Activated CD8-positive, alpha-beta memory T cell treated with anti-CD3 and anti-CD28 coated beads, Interleukin-2, amount 50 U/mL, for 1 hour (primary cell): ENCODE measurements around the gene P3R3URF.
"Not testable (repeated sequence)": the region's sequence is repeated elsewhere in the genome, so short reads cannot be mapped to it uniquely, and the experiment has no call there.

ENCODE experiments used
- DNase-seq: peaks from one replicate; pipeline ENCODE4 v3.0.0-alpha.2; 2020; ENCODE audit errors: extremely low read depth

P3R3URF gene

GRCh38 chr1:46176211-46176865 is at the start of gene P3R3URF:
Gene P3R3URF (minus strand): TSS chr1:46176488. CDS start chr1:46176471, 17 bp downstream.
- no peak for DNase-seq

- no peak for DNase-seq
Observed at GRCh38 chr1:46224966-46225365, 48.7 kb upstream of the P3R3URF start.

GRCh38 chr1:46223472-46223943 is 47.2 kb upstream of the P3R3URF start:
- peak; percentile 26 for DNase-seq

- not testable (repeated sequence) for DNase-seq
Observed at GRCh38 chr1:46223055-46223454, 46.8 kb upstream of the P3R3URF start.

GRCh38 chr1:46221749-46222148 is 45.5 kb upstream of the P3R3URF start:
- no peak for DNase-seq

- DNase-seq, result no peak
Observed at GRCh38 chr1:46220808-46221207, 44.5 kb upstream of the P3R3URF start.

GRCh38 chr1:46219551-46220520 is 43.5 kb upstream of the P3R3URF start:
- DNase-seq, result no peak

- DNase-seq, result no peak
Observed at GRCh38 chr1:46218443-46218842, 42.2 kb upstream of the P3R3URF start.

GRCh38 chr1:46215504-46215903 is 39.2 kb upstream of the P3R3URF start:
- no peak for DNase-seq

- no peak for DNase-seq
Observed at GRCh38 chr1:46211051-46211450, 34.8 kb upstream of the P3R3URF start.

GRCh38 chr1:46210561-46210960 is 34.3 kb upstream of the P3R3URF start:
- DNase-seq, result no peak

- DNase-seq, result no peak
Observed at GRCh38 chr1:46206399-46206798, 30.1 kb upstream of the P3R3URF start.

- no peak for DNase-seq
Observed at GRCh38 chr1:46205791-46206190, 29.5 kb upstream of the P3R3URF start.

- DNase-seq, result no peak
Observed at GRCh38 chr1:46205141-46205540, 28.9 kb upstream of the P3R3URF start.

GRCh38 chr1:46204406-46204742 is 28.1 kb upstream of the P3R3URF start:
- no peak for DNase-seq

GRCh38 chr1:46203738-46204405 is 27.6 kb upstream of the P3R3URF start:
- no peak for DNase-seq

GRCh38 chr1:46199233-46199749 is 23.0 kb upstream of the P3R3URF start:
- no peak for DNase-seq

- no peak for DNase-seq
Observed at GRCh38 chr1:46197964-46198811, 21.9 kb upstream of the P3R3URF start, which contains the start of gene POMGNT1. Gene POMGNT1 (minus strand): TSS chr1:46198434. CDS start chr1:46197821, 613 bp downstream.

- no peak for DNase-seq
Observed at GRCh38 chr1:46197560-46197963, 21.3 kb upstream of the P3R3URF start.

GRCh38 chr1:46196609-46197008 is 20.3 kb upstream of the P3R3URF start:
- DNase-seq, result no peak

- DNase-seq, result no peak
Observed at GRCh38 chr1:46194641-46195193, 18.4 kb upstream of the P3R3URF start.
